ENCODE data around the gene NAA25.
"Not testable (repeated sequence)": the region's sequence is repeated elsewhere in the genome, so short reads cannot be mapped to it uniquely, and the experiment has no call there.

NAA25 gene

DNA sequence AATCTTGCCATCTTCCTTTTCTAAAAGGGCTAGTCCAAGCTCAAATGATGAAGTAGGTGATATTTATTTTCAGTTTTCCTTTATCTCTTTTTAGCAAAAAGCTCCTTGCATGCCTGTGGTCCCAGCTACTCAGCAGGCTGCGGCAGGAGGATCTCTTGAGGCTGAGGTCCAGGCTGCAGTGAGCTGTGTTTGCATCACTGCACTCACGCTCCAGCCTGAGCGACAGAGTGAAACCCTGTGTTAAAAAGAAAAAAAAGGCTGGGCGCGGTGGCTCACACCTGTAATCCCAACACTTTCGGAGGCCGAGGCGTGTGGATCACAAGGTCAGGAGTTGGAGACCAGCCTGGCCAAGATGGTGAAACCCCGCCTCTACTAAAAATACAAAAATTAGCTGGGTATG lies 100.6 kb downstream of the NAA25 start:
- DNase-seq: no peak

DNA sequence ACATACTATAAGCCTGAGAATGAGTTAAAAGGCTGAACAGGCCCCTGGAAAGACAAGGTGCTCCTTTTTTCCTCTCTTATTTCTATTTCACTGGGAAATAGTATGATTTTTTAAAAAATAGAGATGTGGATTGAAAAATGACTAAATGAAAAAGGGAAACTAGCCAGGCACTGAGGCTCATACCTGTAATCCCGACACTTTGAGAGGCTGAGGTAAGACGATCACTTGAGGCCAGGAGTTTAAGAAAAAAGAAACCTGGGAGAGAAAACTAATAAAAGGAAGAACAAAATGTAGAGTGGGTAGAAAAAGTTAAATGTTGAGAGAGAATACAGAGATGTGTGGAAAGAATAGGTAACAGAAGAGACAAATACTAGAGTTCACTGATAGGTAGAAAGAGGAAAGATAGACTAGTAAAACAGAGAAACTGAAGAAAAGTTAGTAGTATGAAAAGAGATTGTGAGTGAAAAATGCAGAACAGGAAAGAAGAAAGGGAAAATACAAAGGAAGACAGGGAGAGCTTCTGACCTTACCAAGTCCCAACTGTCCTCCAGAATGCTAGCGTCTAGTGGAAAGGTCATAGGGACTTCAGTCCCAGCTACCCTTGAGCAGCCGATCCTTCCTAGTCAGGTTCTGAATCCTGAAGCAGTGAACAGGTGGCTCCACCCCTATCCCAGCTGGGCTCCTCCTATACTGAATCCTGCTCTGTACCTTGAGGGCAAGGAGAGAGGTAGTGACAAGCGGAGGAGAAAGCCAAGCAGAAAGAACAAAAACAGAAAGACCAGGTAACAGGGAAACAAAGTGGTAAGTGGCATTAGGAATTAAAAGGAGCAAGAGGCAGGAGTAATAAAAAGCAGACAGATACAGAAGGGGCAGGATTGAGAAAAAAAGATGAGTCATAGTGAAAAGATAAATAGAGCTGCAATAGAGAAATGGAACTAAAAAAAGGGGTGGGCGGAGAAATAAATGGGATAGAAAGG lies 102.9 kb downstream of the NAA25 start:
- no peak for DNase-seq

DNA sequence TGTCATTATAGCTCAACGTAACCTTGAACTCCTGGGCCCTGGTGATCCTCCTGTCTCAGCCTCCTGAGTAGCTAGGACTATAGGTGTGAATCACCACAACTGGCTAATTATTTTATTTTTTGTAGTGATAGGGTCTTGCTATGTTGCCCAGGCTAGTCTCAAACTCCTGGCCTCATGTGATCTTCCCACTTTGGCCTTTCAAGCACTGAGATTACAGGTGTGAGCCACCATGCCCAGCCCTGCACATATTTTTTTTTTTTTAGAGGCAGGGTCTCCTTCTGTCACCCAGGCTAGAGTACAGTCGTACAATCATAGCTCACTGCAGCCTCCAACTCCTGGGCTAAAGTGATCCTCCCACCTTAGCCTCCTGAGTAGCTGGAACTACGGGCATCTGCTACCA lies 104.5 kb downstream of the NAA25 start:
- no peak for DNase-seq

DNA sequence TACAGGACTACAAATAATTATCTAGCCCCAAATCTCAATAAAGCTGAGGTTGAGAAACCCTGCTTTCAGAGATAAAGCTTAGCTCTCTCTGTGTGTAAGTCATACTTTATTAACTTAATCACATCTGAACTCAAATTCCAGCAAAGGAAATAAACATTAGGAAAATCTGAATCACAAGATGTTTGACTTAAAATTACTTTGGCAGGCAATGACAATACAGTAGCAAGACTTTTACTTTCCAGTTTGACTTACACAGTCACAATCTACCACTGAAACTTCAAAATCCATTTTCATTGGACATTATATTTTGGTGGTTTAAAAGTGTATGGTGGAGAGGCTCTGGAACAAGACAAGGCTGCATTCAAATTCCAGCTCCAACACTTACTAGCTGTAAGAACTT lies 107.0 kb downstream of the NAA25 start:
- DNase-seq: no peak

DNA sequence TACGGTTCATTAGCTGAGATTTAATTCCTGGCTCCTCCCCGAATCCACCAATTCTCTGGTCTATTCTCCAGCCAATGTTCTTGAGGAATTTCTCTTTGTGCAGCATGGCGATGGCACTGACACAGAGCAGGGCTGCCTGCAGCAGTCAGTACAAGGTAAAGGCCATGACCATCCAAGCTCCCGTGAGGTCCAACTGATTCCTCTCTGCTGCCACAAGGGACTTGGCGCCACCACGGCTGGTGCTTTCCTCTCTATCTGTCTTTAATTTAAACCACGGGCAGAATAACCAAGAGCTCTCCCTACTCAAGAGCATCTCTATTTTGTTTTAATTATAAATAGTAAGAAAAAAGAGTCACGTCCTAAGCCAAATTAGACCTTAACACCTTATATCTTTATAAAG lies 107.8 kb downstream of the NAA25 start:
- no peak for DNase-seq

- DNase-seq: not testable (repeated sequence)
These were observed 109.5 kb downstream of the NAA25 start for GRCh38 chr12:111999129-111999528.

- DNase-seq: no peak
These were observed 110.6 kb downstream of the NAA25 start for GRCh38 chr12:111998015-111998414.

DNA sequence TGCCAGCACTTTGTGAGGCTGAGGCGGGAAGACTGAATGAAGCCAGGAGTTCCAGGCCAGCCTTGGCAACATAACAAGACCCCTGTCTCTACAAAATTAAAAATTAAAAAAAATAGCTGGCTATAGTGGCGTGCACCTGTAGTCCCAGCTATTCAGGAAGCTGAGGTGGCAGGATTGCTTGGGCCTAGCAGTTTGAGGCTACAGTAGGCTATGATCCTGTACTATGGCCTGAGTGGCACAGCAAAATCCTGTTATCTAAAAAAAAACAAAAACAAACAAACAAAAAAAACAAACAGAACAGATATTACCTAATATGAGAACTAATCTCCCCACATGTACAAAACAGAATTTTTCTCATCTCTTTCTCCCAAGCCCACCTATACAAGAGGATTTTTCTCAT lies 111.3 kb downstream of the NAA25 start:
- DNase-seq: no peak

DNA sequence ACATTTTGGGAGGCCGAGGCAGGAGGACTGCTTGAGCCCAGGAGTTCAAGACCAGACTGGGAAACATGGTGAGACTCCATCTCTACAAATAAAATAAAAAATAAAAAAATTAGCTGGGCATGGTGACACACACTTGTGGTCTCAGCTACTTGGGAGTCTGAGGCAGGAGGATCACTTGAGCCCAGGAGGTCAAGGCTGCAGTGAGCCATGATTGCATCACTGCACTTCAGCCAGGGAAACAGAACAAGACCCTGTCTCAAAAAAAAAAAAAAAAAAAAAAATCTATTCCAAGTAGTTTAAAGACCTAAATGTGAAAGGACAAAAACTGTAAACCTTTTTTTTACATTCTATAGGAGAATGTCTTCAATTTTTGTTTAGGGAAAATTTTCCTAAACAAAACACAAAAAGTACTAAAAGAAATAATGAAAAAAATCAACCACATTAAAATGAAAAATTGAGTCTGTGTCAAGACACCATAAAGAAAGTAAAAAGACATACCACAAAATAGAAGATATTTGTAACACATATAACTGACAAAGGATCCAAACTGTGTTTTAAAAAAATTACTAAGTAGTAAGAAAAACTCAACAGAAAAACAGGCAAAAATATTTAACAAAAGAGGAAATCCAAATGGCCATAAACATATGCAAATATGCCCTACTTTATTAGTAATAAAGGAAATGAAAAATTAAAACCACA lies 112.7 kb downstream of the NAA25 start:
- DNase-seq: no peak

DNA sequence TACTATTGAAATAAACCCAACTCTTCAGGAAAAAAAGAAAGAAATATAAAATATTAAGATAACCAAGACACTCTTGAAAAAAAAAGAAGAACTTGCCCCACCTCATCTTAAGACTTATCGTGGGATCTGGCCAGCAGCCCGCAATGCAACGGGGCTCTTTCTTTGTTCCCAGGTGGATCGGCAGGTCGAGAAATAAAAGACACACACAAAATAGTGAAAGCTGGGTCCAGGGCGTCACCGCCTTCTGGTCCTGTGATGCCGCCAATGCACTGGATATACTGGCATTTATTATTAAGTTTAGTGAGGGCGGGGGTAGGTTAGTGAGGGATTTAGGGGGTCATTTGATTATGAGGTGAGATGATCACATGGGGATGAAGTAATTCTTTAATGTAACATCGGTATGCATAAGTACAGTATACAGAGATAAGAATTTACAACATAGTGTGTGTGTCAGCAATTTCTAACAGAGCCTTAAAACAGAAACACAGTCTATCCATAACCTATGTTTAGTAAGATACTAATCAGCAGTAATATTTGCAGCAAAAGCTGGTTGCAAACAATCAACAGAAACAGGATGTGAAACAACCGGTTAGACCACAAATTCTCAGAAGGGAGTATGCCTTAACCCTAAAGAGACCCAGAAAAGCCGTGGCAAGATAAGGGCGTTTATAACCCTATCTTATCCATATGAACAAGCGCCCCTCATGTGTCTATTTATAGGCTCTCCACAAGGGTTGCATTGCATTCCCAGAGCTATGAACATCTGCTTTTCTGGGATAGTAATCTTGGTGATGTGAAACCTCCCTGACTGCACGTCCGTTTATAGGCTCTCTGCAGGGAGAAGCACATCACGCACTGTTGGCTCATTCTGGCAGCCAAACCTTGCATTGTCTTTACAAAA lies 114.1 kb downstream of the NAA25 start:
- DNase-seq: not testable (repeated sequence)

- DNase-seq: no peak
These were observed 115.1 kb downstream of the NAA25 start for GRCh38 chr12:111993292-111994150.

- DNase-seq: no peak
These were observed 116.1 kb downstream of the NAA25 start for GRCh38 chr12:111992464-111992863.

- DNase-seq: no peak
These were observed 116.6 kb downstream of the NAA25 start for GRCh38 chr12:111991946-111992345.

DNA sequence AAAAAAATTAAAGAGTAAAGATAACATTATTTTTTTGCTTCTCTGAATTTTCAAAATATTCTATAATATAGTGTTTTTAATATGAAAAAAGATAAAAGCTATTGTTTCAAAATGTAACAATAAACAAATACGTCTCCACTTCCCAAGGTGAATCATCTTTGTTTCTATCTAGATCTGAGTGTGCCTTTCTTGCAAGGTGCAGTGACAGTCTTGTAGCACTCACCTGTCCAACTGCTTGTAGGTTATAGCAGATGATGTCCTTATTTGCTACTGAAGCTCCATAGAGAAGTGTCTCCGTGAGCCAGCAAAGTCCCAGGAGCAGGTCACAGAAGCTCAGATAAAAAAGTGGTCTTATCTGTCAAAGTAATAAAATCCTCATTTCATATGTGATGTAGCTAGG lies 117.0 kb downstream of the NAA25 start:
- DNase-seq: no peak

DNA sequence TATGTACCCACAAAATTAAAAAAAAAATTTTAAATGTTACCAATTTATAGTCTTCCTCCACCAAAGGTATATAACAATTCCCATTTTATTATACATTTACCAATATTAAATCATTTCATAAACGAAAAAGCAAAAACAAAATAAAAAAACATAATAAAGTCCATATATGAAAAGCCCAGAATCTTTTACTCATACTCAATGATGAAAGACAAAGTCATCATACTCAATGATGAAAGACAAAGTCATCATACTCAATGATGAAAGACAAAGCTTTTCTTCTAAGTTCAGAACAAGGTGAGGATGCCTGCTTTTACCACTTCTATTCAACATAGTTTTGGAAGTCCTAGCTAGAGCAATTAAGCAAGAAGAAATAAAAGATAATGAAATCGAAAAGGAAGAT lies 123.8 kb downstream of the NAA25 start:
- DNase-seq: no peak

GRCh38 chr12:111981987-111982386 lies 126.6 kb downstream of the NAA25 start:
- no peak for DNase-seq

DNA sequence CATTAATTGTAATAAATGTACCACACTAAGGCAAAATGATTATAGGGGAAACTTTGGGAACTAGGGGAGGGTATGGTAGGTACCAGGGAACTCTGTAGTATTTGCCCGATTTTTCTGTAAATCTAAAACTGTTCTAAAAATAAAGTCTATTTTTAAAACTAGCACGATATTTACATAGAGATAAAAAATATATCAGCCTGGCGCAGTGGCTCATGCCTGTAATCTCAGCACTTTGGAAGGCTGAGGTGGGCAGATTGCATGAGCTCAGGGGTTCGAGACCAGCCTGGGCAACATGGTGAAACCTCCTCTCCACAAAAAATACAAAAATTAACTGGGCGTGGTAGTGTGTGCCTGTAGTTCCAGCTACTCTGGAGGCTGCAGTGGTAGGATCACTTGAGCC lies 128.0 kb downstream of the NAA25 start:
- DNase-seq: no peak

GRCh38 chr12:111978545-111978944 lies 130.0 kb downstream of the NAA25 start:
- DNase-seq: no peak

DNA sequence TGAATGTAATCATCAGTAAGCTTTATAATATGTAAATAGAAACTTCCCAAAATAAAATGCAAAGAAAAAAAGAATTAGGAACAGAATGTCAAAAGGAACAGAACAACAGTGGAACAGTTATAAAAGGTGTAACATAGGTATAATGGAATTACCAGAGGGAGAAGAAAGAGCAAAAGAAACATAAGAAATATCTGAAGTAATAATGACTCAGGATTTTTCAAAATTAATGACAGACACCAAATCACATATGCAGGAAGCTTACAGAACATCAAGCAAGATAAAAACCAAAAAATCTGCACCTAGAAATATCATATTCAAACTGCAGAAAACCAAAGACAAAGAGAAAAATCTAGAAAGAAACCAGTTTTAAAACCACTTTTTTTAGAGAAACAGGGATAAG lies 131.7 kb downstream of the NAA25 start:
- DNase-seq: no peak
